Tibial nerve (tissue), 4 donors: ENCODE measurements around the gene ZNF512B. TPM values are rescaled to one million over a fixed set of nuclear protein-coding genes. Genes with fewer than 3 reads are reported as not detected.
"Not testable (repeated sequence)": the region's sequence is repeated elsewhere in the genome, so short reads cannot be mapped to it uniquely, and the experiment has no call there.

Source experiments
- DNase-seq, 2 donors: peaks; one replicate each; pipeline ENCODE4 v3.0.0-alpha.2; 2019; ENCODE audit warnings: low spot score in 2 of 2
- H3K27ac ChIP-seq, 4 donors: fragments of 200-600 bp; sonication (generic) in 3 of 4; one replicate each; pipeline ENCODE4 v1.5.1; 2017 to 2019; ENCODE audit warnings: mild to moderate bottlenecking in 1 of 4
- H3K27me3 ChIP-seq, 2 donors: fragments of 200-600 bp; sonication (generic) in 1 of 2; one replicate each; pipeline versions ENCODE4 v1.5.1 to v1.6.0; 2017 to 2019
- H3K36me3 ChIP-seq, 3 donors: fragments of 200-600 bp; sonication (generic); one replicate each; pipeline ENCODE4 v1.5.1; 2018 to 2019
- H3K4me1 ChIP-seq, 4 donors: fragments of 200-600 bp; sonication (generic) in 3 of 4; one replicate each; pipeline ENCODE4 v1.5.1; 2017 to 2019
- H3K4me3 ChIP-seq, 4 donors: fragments of 200-600 bp; sonication (generic) in 3 of 4; one replicate each; pipeline ENCODE4 v1.5.1; 2017 to 2019; ENCODE audit warnings: mild to moderate bottlenecking in 1 of 4, moderate library complexity in 1 of 4
- H3K9me3 ChIP-seq, 4 donors: fragments of 200-600 bp; sonication (generic) in 3 of 4; one replicate each; pipeline ENCODE4 v1.5.1; 2017 to 2019
- EP300 ChIP-seq, 2 donors: sonication (generic); formaldehyde crosslinking; IDR thresholded peaks; one replicate each; pipeline ENCODE4 v1.6.1; 2017; ENCODE audit warnings: antibody characterized with exemption in 2 of 2, mild to moderate bottlenecking in 1 of 2
- POLR2A ChIP-seq, 2 donors: fragments of 450-650 bp; IDR thresholded peaks; one replicate each; pipeline ENCODE4 v1.6.1; 2017; ENCODE audit warnings: antibody characterized with exemption in 2 of 2, mild to moderate bottlenecking in 2 of 2, moderate library complexity in 2 of 2
- WGBS, 2 donors: methylation state at CpG; one replicate each; pipeline ENCODE4 v1.1.5; 2018; 5-methylcytosine and 5-hydroxymethylcytosine counted together
- total RNA-seq, 4 donors: library from RNA; depleted of rRNA; stranded (reverse); fragments of >200 nt; gene quantifications; one replicate each; pipeline ENCODE4 v1.1.0, GENCODE V29; 2016
- TF ChIP-seq, protein P1 (sequence below), 5 experiments: fragments of 200-600 bp in 3 of 5; fragments of 450-650 bp in 2 of 5; sonication (generic) in 3 of 5; IDR thresholded peaks; one replicate each; pipeline ENCODE4 v1.5.1; 2016 to 2019; ENCODE audit warnings: antibody characterized with exemption in 5 of 5, mild to moderate bottlenecking in 3 of 5, moderate library complexity in 2 of 5

The ZNF512B gene
- total RNA-seq, 4 donors from 2014 or later = 8.3 to 18.3 (median 11.7) TPM

DNA sequence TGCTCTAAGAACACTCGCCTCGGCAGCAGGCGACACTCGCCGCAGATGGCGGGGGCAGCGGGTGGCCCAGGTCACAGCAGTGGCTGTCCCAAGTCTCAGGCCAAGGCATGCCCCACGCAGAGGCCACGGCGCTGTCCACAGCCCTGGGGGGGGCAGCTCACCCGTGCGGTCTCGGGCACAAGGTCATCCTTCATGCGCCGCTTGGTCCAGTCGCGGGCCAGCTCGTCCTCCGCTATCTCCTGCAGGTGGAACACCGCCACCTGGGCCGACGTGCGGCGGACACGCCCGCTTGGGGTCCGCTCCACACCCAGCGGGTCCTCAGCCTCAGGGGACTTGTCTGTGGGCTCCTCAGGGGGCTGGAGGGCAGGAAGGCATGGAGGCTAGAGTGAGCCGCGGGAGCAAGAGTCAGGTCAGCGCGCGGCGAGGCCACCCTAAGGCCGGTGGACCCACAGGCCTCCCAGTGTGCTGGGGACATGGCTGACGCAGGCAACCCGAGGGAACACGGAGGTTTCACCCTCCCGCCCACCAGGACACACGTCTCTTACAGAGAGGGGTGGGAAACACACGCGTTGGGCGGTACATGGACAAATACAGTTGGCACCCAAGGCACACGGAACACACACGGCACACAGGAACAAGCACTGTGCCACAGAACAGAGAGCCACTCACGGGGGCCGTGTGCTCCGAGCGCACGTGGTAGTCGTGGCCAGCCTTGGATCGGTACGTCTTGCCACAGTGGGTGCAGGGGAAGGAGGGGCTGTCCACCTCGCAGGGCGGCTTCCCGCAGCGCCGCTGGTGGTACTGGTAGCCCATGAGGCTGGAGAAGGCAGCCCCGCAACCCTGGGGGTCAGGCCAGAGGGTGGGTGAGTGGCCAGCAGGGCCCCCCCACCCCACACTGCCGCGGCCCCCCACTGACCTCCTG lies 7.0 kb downstream of the ZNF512B start:
- Histone ChIP-seq H3K27ac (no peak overlapping the region), H3K4me1 (peaks cover 0 to 6% (median 1%) of the 10 kb centered on the region in 4 donors), H3K36me3 (peaks cover 0 to 78% (median 0%) of the 10 kb centered on the region in 3 donors), H3K27me3 (no peaks in the 10 kb centered on the region), H3K4me3 (no peak overlapping the region), H3K9me3 (no peaks in the 10 kb centered on the region)
- TF ChIP-seq EP300 (IDR thresholded peaks at IDR 0.05) = no peak
- TF ChIP-seq, protein P1, sequence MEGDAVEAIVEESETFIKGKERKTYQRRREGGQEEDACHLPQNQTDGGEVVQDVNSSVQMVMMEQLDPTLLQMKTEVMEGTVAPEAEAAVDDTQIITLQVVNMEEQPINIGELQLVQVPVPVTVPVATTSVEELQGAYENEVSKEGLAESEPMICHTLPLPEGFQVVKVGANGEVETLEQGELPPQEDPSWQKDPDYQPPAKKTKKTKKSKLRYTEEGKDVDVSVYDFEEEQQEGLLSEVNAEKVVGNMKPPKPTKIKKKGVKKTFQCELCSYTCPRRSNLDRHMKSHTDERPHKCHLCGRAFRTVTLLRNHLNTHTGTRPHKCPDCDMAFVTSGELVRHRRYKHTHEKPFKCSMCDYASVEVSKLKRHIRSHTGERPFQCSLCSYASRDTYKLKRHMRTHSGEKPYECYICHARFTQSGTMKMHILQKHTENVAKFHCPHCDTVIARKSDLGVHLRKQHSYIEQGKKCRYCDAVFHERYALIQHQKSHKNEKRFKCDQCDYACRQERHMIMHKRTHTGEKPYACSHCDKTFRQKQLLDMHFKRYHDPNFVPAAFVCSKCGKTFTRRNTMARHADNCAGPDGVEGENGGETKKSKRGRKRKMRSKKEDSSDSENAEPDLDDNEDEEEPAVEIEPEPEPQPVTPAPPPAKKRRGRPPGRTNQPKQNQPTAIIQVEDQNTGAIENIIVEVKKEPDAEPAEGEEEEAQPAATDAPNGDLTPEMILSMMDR (IDR thresholded peaks at IDR 0.05) = no peak
- no peak for TF ChIP-seq POLR2A (IDR thresholded peaks at IDR 0.05)
- 91 to 92% methylated on average over 52 to 55 of the region's 61 CpGs for WGBS, 2 donors
- DNase-seq = no peak

DNA sequence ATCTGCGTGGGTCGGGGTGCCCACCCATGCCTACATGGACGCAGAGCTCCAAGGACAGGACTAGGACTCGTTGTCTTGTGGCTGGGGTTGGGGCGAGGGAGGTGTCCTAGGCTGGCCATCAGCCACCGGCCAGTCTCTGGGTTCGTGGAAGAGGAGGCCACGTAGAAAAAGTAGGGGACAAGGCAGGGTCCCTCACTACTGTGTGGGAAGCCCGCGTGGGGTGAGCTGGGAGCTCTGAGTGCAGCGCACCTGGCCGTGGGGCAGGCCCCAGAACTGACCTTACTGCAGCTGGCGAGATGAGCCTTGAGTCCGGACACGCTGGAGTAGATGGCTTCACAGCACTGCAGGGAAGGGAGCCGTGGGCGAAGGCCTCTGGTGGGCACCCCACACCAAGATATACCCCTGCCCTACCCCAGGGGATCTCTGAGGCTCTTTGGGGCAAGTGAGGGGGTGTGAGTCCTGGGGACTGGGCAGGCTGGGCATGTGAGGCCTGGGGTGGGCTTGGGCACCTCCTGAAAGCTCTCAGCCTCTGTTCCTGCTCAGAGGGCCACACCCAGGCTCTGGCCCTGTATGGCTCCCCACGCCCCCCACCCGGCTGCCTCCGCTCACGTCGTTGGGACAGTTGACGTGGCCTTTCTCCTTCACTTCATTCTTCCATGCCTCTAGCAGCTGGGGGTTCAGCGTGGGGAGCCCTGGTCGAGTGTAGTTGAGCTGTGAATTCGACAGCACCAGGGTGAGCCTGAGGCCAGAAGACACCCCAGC lies 7.9 kb downstream of the ZNF512B start:
- Histone ChIP-seq H3K9me3 (no peaks in the 10 kb centered on the region), H3K27me3 (no peaks in the 10 kb centered on the region), H3K4me1 (peaks cover 0 to 15% (median 9%) of the 10 kb centered on the region in 4 donors), H3K27ac (no peak overlapping the region), H3K4me3 (no peak overlapping the region), H3K36me3 (peaks cover 0 to 69% (median 0%) of the 10 kb centered on the region in 3 donors)
- 86 to 90% methylated on average over 26 of the region's 26 CpGs for WGBS, 2 donors
- DNase-seq = no peak
- TF ChIP-seq POLR2A (IDR thresholded peaks at IDR 0.05) (no peak), EP300 (IDR thresholded peaks at IDR 0.05) (no peak)
- TF ChIP-seq, protein P1 (IDR thresholded peaks at IDR 0.05) = no peak

DNA sequence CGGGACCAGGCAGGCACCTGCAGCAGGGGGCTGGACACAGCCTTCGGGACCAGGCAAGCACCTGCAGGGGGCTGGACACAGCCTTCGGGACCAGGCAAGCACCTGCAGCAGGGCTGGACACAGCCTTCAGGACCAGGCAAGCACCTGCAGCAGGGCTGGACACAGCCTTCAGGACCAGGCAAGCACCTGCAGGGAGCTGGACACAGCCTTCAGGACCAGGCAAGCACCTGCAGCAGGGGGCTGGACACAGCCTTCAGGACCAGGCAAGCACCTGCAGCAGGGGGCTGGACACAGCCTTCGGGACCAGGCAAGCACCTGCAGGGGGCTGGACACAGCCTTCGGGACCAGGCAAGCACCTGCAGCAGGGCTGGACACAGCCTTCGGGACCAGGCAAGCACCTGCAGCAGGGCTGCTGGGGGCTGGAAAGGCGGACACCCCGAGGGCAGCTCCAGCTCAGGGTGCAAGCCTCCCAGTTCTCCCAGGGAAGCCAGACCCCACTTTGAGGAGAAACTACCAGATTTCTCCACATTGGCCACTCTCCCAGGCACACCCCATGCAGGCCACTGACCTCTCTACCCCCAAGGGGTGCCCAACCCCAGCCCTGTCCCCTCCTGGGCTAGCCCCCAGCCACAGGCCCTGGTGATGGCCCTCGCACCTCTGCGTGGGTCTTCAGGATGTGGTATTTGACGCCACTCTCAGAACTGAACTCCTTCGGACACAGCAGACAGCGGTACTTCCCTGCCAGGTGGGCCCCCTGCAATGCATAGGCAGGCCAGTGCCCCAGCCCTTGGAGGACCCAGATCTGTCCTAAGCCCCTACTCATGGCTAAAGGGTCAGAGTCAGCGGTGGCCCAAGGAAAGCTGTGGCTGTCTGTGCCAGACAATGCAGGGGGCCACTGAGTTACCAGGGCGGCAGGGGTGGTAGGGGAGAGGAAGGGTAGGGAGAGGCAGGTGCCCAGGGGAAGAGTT lies 8.8 kb downstream of the ZNF512B start:
- not testable (repeated sequence) for DNase-seq, H3K9me3 ChIP-seq, H3K27me3 ChIP-seq, H3K27ac ChIP-seq, H3K4me3 ChIP-seq
- Histone ChIP-seq H3K36me3 (peaks cover 0 to 60% (median 0%) of the 10 kb centered on the region in 3 donors), H3K4me1 (peaks cover 0 to 17% (median 10%) of the 10 kb centered on the region in 4 donors)
- 81 to 84% methylated on average over 7 to 11 of the region's 15 CpGs for WGBS, 2 donors

DNA sequence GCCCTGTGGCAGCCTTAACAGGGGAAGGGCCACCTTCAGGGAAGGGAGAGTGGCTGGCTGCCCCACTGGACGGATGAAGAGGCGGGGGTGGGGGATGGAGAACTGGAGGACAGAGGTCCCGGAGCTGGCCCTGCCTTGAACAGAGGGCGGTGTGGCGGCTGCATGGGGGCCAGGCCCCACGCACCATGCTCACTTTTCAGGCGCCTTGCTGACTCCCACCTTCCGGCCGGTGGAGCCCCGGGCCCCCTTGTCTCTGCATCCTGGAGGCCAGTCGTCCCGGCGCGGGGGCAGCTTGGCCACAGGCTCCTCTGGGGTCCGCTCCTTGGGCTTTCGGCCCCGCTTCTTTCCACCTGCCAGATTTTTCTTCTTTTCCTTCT lies 10.0 kb downstream of the ZNF512B start:
- no peak for DNase-seq
- Histone ChIP-seq H3K9me3 (no peaks in the 10 kb centered on the region), H3K27me3 (no peaks in the 10 kb centered on the region), H3K36me3 (peaks cover 0 to 59% (median 0%) of the 10 kb centered on the region in 3 donors), H3K4me3 (no peak overlapping the region), H3K4me1 (peaks cover 0 to 25% (median 16%) of the 10 kb centered on the region in 4 donors), H3K27ac (no peak overlapping the region)
- WGBS, 2 donors = 86 to 94% methylated on average over 15 of the region's 17 CpGs
- TF ChIP-seq EP300 (IDR thresholded peaks at IDR 0.05) (no peak), POLR2A (IDR thresholded peaks at IDR 0.05) (no peak)
- TF ChIP-seq, protein P1 (IDR thresholded peaks at IDR 0.05) = no peak
